Lower lobe of right lung (tissue), 2 donors: Measurements from ENCODE around the gene RFXANK. TPM values are rescaled to one million over a fixed set of nuclear protein-coding genes. Genes with fewer than 3 reads are reported as not detected.
A peak's percentile ranks its signal among the peaks of the same experiment; 100 is the strongest.

ENCODE experiments used
- ATAC-seq, 2 donors: fragments of 200-7000 bp; cut with Tn5 transposase; one replicate each; pipeline ENCODE4 v1.9.1; 2020 to 2022; ENCODE audit warnings: mild to moderate bottlenecking in 2 of 2, moderate library complexity in 2 of 2
- DNase-seq: peaks from one replicate; pipeline ENCODE4 v3.0.0-alpha.2; 2020
- H3K27ac ChIP-seq: fragments of 200-600 bp; one replicate; pipeline ENCODE4 v1.8.0; 2022
- H3K27me3 ChIP-seq: fragments of 200-600 bp; one replicate; pipeline ENCODE4 v1.8.0; 2022; ENCODE audit warnings: low read depth
- H3K36me3 ChIP-seq: fragments of 200-600 bp; one replicate; pipeline ENCODE4 v1.8.0; 2022; ENCODE audit warnings: mild to moderate bottlenecking
- H3K4me1 ChIP-seq: fragments of 200-600 bp; one replicate; pipeline ENCODE4 v1.8.0; 2022
- H3K4me3 ChIP-seq: fragments of 200-600 bp; one replicate; pipeline ENCODE4 v1.8.0; 2022; ENCODE audit warnings: mild to moderate bottlenecking
- H3K9me3 ChIP-seq: fragments of 200-600 bp; one replicate; pipeline ENCODE4 v1.8.0; 2022
- intact Hi-C: fragments of 100-400 bp; cut with DNase I; formaldehyde crosslinking; loops from one replicate; pipeline ENCODE4 v1.11.0; 2022
- total RNA-seq: library from RNA; stranded (reverse); fragmentation: NEBNext Ultra II Directional; extraction: Animal tissue kit (Norgen Biotek cat#: 25700); gene quantifications from one replicate; pipeline ENCODE4 v1.2.1, GENCODE V29; 2021
- TF ChIP-seq, protein P1 (sequence below): fragments of 200-600 bp; IDR thresholded peaks from one replicate; pipeline ENCODE4 v1.8.0; 2022; ENCODE audit warnings: antibody characterized with exemption, mild to moderate bottlenecking
- donor health status: DM: no; HTN: yes; CAD: no; lungs with severe emphysema.

The RFXANK gene
- total RNA-seq, 1 donor from 2014 or later = 67.0 TPM

GRCh38 chr19:19155495-19156219 lies 36.4 kb upstream of the RFXANK start:
- no peak overlapping the region for H3K4me3 ChIP-seq
- no peaks in the 10 kb centered on the region for H3K27me3 ChIP-seq
- intact Hi-C loops = no loop called here
- no peaks in the 10 kb centered on the region for H3K9me3 ChIP-seq
- no peaks in the 10 kb centered on the region for H3K36me3 ChIP-seq
- DNase-seq (no peak), ATAC-seq (peak in 1 of 2 donors; percentile 44)
- no peak overlapping the region for H3K27ac ChIP-seq
- TF ChIP-seq, protein P1, sequence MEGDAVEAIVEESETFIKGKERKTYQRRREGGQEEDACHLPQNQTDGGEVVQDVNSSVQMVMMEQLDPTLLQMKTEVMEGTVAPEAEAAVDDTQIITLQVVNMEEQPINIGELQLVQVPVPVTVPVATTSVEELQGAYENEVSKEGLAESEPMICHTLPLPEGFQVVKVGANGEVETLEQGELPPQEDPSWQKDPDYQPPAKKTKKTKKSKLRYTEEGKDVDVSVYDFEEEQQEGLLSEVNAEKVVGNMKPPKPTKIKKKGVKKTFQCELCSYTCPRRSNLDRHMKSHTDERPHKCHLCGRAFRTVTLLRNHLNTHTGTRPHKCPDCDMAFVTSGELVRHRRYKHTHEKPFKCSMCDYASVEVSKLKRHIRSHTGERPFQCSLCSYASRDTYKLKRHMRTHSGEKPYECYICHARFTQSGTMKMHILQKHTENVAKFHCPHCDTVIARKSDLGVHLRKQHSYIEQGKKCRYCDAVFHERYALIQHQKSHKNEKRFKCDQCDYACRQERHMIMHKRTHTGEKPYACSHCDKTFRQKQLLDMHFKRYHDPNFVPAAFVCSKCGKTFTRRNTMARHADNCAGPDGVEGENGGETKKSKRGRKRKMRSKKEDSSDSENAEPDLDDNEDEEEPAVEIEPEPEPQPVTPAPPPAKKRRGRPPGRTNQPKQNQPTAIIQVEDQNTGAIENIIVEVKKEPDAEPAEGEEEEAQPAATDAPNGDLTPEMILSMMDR = no peak
- no peaks in the 10 kb centered on the region for H3K4me1 ChIP-seq

DNA sequence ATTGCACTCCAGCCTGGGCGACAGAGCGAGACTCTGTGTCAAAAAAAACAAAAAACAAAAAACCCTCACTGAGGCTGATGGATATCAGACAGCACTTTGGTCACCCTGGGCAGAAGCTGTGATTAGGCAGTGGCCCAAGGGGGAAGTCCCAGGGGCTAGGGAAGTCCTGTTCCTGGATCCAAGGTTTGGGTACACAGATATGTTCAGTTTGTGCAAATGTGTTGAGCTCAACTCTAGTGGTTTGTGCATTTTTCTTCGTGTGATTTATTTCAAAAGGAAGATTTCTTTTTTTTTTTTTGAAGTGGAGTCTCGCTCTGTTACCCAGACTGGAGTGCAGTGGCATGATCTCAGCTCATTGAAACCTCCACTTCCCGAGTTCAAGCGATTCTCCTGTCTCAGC lies 34.2 kb upstream of the RFXANK start:
- TF ChIP-seq, protein P1 = no peak
- ATAC-seq (no peak), DNase-seq (no peak)
- H3K4me1 ChIP-seq = no peaks in the 10 kb centered on the region
- no peaks in the 10 kb centered on the region for H3K9me3 ChIP-seq
- intact Hi-C loops = no loop called here
- H3K27ac ChIP-seq = no peak overlapping the region
- no peak overlapping the region for H3K4me3 ChIP-seq
- H3K27me3 ChIP-seq = no peaks in the 10 kb centered on the region
- H3K36me3 ChIP-seq = no peaks in the 10 kb centered on the region

- ATAC-seq (no peak), DNase-seq (no peak)
- H3K27ac ChIP-seq = no peak overlapping the region
Measured at GRCh38 chr19:19159534-19159933, 32.5 kb upstream of the RFXANK start.

GRCh38 chr19:19160461-19161035 lies 31.5 kb upstream of the RFXANK start:
- ATAC-seq (no peak), DNase-seq (no peak)
- Histone ChIP-seq H3K4me3 (no peak overlapping the region), H3K27me3 (no peaks in the 10 kb centered on the region), H3K36me3 (no peaks in the 10 kb centered on the region), H3K27ac (no peak overlapping the region), H3K4me1 (no peaks in the 10 kb centered on the region), H3K9me3 (no peaks in the 10 kb centered on the region)
- TF ChIP-seq, protein P1 = no peak
- intact Hi-C loops = no loop called here

More at GRCh38 chr19:19159534-19159933, 32.5 kb upstream of the RFXANK start:
- Histone ChIP-seq H3K36me3 (no peaks in the 10 kb centered on the region), H3K4me1 (no peaks in the 10 kb centered on the region), H3K9me3 (no peaks in the 10 kb centered on the region), H3K27me3 (no peaks in the 10 kb centered on the region), H3K4me3 (no peak overlapping the region)
- TF ChIP-seq, protein P1 = no peak
- intact Hi-C loops = no loop called here

DNA sequence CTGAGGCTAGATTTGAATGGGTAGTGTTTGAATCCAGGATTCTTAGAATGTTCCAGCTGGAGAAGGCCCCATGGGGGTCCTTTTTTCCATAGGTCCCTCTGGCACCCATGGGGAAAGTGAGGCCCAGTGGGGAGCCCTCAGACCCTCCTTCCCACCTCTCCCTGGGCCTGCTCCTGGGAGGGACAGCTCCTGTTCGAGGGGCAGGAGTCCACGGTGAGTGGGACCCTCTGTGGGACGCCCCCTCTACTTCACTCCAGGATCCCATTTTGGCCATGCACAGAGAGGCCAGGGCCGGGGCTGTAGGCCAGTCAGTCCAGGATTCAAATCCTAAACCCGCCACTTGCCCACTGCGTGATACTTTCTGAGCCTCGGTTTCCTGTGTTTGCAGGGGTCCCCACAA lies 29.6 kb upstream of the RFXANK start:
- intact Hi-C loops = no loop called here
- H3K4me1 ChIP-seq = no peaks in the 10 kb centered on the region
- H3K36me3 ChIP-seq = no peaks in the 10 kb centered on the region
- H3K9me3 ChIP-seq = no peaks in the 10 kb centered on the region
- H3K4me3 ChIP-seq = no peak overlapping the region
- ATAC-seq = no peak
- H3K27me3 ChIP-seq = no peaks in the 10 kb centered on the region
- no peak for DNase-seq
- TF ChIP-seq, protein P1 = no peak
- no peak overlapping the region for H3K27ac ChIP-seq
